ENCODE measurements around the gene GALNT17.

GRCh38 chr7:71594736-71595135 is 462.8 kb downstream of the GALNT17 start:
- TF ChIP-seq CTCF (IDR thresholded peaks at IDR 0.05) (no peak), POLR2A (IDR thresholded peaks at IDR 0.05) (no peak)
